Lung (tissue), 12 donors: Measurements from ENCODE around the gene HOXA5. TPM values are rescaled to one million over a fixed set of nuclear protein-coding genes. Genes with fewer than 3 reads are reported as not detected.

Experiments
- ATAC-seq: fragments of 200-7000 bp; cut with Tn5 transposase; one replicate; pipeline ENCODE4 v1.9.1; 2020; ENCODE audit warnings: moderate number of reproducible peaks; ENCODE audit not compliant: insufficient read depth, low FRiP score
- DNase-seq, 3 donors: peaks; one replicate each; pipeline ENCODE4 v3.0.0-alpha.2; 2013 to 2017
- H3K27ac ChIP-seq, 2 donors: one replicate each; pipeline ENCODE4 v1.5.1; 2013; ENCODE audit warnings: mild to moderate bottlenecking in 2 of 2, moderate library complexity in 2 of 2, control low read depth in 1 of 2, inconsistent platforms in 1 of 2, low read depth in 1 of 2, low read length in 1 of 2
- H3K27me3 ChIP-seq, 3 donors: one replicate each; pipeline ENCODE4 v1.5.1; 2013; ENCODE audit warnings: low read length in 2 of 3; ENCODE audit not compliant: control insufficient read depth in 3 of 3, insufficient read depth in 3 of 3
- H3K36me3 ChIP-seq, 4 donors: one replicate each; pipeline ENCODE4 v1.5.1; 2013; ENCODE audit warnings: low read length in 4 of 4, mild to moderate bottlenecking in 1 of 4, moderate library complexity in 1 of 4; ENCODE audit not compliant: control insufficient read depth in 4 of 4, insufficient read depth in 4 of 4
- H3K4me1 ChIP-seq, 5 donors: one replicate each; pipeline ENCODE4 v1.5.1; 2013; ENCODE audit warnings: low read length in 5 of 5, mild to moderate bottlenecking in 2 of 5, moderate library complexity in 1 of 5; ENCODE audit not compliant: control insufficient read depth in 5 of 5, insufficient read depth in 5 of 5
- H3K4me3 ChIP-seq: one replicate; pipeline ENCODE4 v1.5.1; 2013; ENCODE audit warnings: mild to moderate bottlenecking, control low read depth, moderate library complexity
- H3K9ac ChIP-seq, 2 donors: one replicate each; pipeline ENCODE4 v1.5.1; 2013; ENCODE audit warnings: low read length in 2 of 2, control low read depth in 1 of 2; ENCODE audit not compliant: insufficient read depth in 1 of 2
- H3K9me3 ChIP-seq, 4 donors: one replicate each; pipeline ENCODE4 v1.5.1; 2013; ENCODE audit warnings: low read length in 3 of 4, mild to moderate bottlenecking in 1 of 4, moderate library complexity in 1 of 4; ENCODE audit not compliant: control insufficient read depth in 4 of 4, insufficient read depth in 3 of 4
- CTCF ChIP-seq: IDR thresholded peaks from 2 replicates; pipeline ENCODE4 v1.5.1; 2012; ENCODE audit warnings: mild to moderate bottlenecking; ENCODE audit errors: control extremely low read depth, extremely low read depth
- WGBS, 2 donors: extraction: QIAGEN DNeasy Blood & Tissue Kit; methylation state at CpG; one replicate each; pipeline ENCODE4 v1.1.7; 2013; 5-methylcytosine and 5-hydroxymethylcytosine counted together
- polyA plus RNA-seq, 2 donors: library from polyadenylated mRNA; stranded (reverse); fragments of 200-250 nt; gene quantifications; one replicate each; pipeline ENCODE4 v1.2.1, GENCODE V29; 2013
- total RNA-seq, 2 donors: library from RNA; depleted of rRNA in 1 of 2; stranded (reverse); fragments of >200 nt in 1 of 2; gene quantifications; one replicate each; pipeline ENCODE4 v1.2.1, GENCODE V29; 2014 to 2021
- donor health status: control.
- donor health status: control.
- donor health status: Bipolar disorder and iron deficiency.
- donor health status: healthy.
- donor health status: DM: yes; HTN: yes; CAD: no.

Gene HOXA5
- total and polyA plus RNA-seq, 4 donors, result 9.2 to 61.9 (median 15.2) TPM

- WGBS, 2 donors, result 10 to 17% methylated on average over 63 of the region's 63 CpGs
- ATAC-seq (no peak), DNase-seq (peak; percentile 86 to 93 (median 90))
- Histone ChIP-seq H3K36me3 (peaks cover 0 to 17% (median under 1%) of the 10 kb centered on the region in 4 donors), H3K9ac (peak within 1 kb of the TSS; percentile 25 to 96), H3K9me3 (peaks cover 0 to 4% (median 0%) of the 10 kb centered on the region in 4 donors), H3K27ac (peak within 1 kb of the TSS in 1 of 2 donors; percentile 95), H3K4me1 (peaks cover 0 to 51% (median 8%) of the 10 kb centered on the region in 5 donors), H3K27me3 (peaks cover 0 to 54% (median 14%) of the 10 kb centered on the region in 3 donors), H3K4me3 (peak within 1 kb of the TSS; percentile 14)
- TF ChIP-seq CTCF, result no peak
These were observed 3.9 kb upstream of the HOXA5 start, which contains the start of gene HOXA6 for GRCh38 chr7:27147199-27148030. HOXA6 (minus strand) TSS chr7:27147774; CDS start chr7:27147749, 25 bp downstream.

DNA sequence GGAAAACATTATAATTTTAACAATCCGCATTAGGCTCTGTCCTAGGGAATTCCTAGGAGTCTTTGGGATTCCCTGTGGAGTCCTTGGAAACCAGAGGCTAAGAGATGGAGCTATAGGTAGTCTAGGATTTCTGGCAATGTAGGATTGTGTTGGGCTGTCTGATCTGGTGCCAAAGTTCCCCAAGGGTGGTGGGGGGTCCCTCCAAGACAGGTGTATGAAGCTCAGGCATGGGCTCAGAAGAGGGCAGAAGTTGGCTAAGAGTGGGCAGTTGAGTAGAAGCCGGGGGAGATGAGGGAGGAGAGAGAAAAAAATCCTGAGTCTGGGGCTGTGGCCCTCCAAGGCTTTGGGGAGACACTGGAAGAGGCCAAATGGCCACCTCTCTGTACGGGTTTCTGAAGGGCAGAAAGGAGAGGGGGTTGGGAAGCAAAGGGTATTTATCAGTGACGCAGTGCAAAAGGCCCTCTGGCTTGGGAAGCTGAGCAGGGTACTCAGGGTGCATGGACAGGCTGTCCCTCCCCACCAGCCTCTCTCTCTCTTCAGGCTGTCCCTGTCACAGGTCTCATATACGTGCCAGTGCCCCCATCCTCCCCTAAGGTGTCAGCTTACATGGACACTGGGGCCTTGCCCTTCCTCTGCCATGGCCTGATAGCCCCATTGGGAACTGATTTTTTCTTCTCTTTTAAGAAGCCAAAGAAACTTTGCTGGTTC is 3.2 kb upstream of the HOXA5 start:
- H3K27ac ChIP-seq, result peak overlapping the region in 1 of 2 donors; percentile 95
- no peak overlapping the region for H3K4me3 ChIP-seq
- ATAC-seq (no peak), DNase-seq (peak in 2 of 3 donors; percentile 36 to 68)
- peaks cover 0 to 49% (median 8%) of the 10 kb centered on the region in 5 donors for H3K4me1 ChIP-seq
- H3K9ac ChIP-seq, result peak overlapping the region; percentile 25 to 96
- H3K9me3 ChIP-seq, result peaks cover 0 to 4% (median 0%) of the 10 kb centered on the region in 4 donors
- H3K27me3 ChIP-seq, result peaks cover 0 to 51% (median 12%) of the 10 kb centered on the region in 3 donors
- 49 to 65% methylated on average over 5 of the region's 5 CpGs for WGBS, 2 donors
- no peak for TF ChIP-seq CTCF
- H3K36me3 ChIP-seq, result peaks cover 0 to 24% (median 2%) of the 10 kb centered on the region in 4 donors

DNA sequence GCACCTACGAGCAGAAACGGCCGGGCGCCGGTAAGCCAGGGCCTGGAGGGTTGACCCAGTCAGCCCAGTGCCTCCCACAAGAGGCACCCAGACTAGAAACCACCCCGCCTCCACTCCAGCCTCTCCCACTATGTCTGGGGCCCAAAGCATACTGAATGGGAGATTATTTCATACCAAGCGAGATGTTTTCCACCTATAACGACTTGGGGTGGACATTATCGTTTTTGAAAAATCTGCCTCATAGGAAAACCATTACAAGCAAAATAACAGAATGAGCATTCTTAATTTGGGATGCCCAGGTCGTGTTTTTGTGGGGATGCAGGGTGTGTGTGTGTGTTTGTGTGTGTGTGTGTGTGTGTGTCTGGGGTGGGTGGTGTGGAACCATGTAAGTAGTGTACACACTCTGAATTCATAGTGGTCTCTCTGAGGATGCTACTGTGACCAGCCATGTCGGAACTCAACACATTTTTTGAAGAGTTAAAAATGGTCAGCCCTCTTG is 2.5 kb upstream of the HOXA5 start:
- Histone ChIP-seq H3K4me1 (peaks cover 0 to 49% (median 8%) of the 10 kb centered on the region in 5 donors), H3K27me3 (peaks cover 0 to 53% (median 10%) of the 10 kb centered on the region in 3 donors), H3K4me3 (peak overlapping the region; percentile 18), H3K9me3 (peaks cover 0 to 4% (median 0%) of the 10 kb centered on the region in 4 donors), H3K27ac (peak overlapping the region in 1 of 2 donors; percentile 83), H3K9ac (peak overlapping the region; percentile 11 to 96), H3K36me3 (peaks cover 0 to 30% (median 6%) of the 10 kb centered on the region in 4 donors)
- 51 to 76% methylated on average over 11 of the region's 11 CpGs for WGBS, 2 donors
- DNase-seq (peak; percentile 35 to 67 (median 58)), ATAC-seq (no peak)
- TF ChIP-seq CTCF, result no peak
